Mucosa of rectum (tissue), 2 donors: ENCODE measurements around the gene H3-3A.

ENCODE experiments used
- H3K27ac ChIP-seq, 2 donors: one replicate each; pipeline ENCODE4 v1.7.0; 2013; ENCODE audit warnings: inconsistent platforms in 2 of 2, low read depth in 2 of 2, low read length in 2 of 2
- H3K27me3 ChIP-seq, 2 donors: one replicate each; pipeline ENCODE4 v1.7.0; 2013; ENCODE audit warnings: low read length in 2 of 2; ENCODE audit not compliant: control insufficient read depth in 2 of 2, insufficient read depth in 2 of 2
- H3K36me3 ChIP-seq, 2 donors: one replicate each; pipeline ENCODE4 v1.7.0; 2013; ENCODE audit warnings: low read length in 2 of 2; ENCODE audit not compliant: control insufficient read depth in 2 of 2, insufficient read depth in 2 of 2
- H3K4me1 ChIP-seq, 2 donors: one replicate each; pipeline ENCODE4 v1.7.0; 2013; ENCODE audit warnings: low read length in 2 of 2, mild to moderate bottlenecking in 1 of 2; ENCODE audit not compliant: control insufficient read depth in 2 of 2, insufficient read depth in 2 of 2
- H3K4me3 ChIP-seq, 2 donors: one replicate each; pipeline ENCODE4 v1.7.0; 2013; ENCODE audit warnings: low read length in 2 of 2
- H3K9ac ChIP-seq, 2 donors: one replicate each; pipeline ENCODE4 v1.7.0; 2013; ENCODE audit warnings: low read length in 2 of 2, low read depth in 1 of 2, mild to moderate bottlenecking in 1 of 2
- H3K9me3 ChIP-seq, 2 donors: one replicate each; pipeline ENCODE4 v1.7.0; 2013; ENCODE audit warnings: low read length in 2 of 2; ENCODE audit not compliant: control insufficient read depth in 2 of 2
- donor health status: healthy.
- donor health status: Normal muscosa, but diverticular disease.

The H3-3A gene

DNA sequence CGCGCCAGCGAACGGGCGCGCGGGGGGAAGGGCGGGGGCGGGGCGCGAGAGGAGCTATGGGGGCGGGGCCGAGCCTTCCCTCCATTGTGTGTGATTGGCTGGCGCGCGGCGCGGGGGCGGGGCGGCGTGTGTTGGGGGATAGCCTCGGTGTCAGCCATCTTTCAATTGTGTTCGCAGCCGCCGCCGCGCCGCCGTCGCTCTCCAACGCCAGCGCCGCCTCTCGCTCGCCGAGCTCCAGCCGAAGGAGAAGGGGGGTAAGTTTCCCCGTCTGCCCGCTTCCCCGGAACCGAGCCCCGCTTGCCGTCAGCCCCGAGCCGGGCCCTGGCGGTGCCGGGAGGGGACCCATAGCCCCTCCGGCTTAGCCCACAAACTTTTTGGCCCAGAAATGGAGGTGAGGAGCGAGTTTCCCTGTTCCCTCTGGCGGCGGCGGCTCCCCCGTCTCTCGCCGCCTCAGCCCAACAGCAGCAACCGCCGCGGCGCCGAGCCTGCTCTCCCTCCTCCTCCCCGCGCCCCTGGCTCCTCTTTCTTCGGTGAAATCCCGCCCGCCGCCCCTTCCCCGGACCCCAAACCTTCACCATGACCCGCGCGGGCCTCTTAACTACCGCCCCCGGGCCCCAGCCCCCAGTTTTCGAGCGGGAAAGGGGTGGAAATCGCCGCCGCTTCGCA lies at the start of gene H3-3A:
Gene H3-3A (plus strand): TSS at position 159 of the 666 bp plus-strand sequence. CDS start 1,636 bp downstream, outside the sequence.
- Histone ChIP-seq H3K4me3 (peak within 1 kb of the TSS; percentile 94), H3K36me3 (peaks cover 18 to 21% of the 10 kb centered on the region in 2 donors), H3K4me1 (peaks cover 16 to 36% of the 10 kb centered on the region in 2 donors), H3K9me3 (no peaks in the 10 kb centered on the region), H3K27me3 (no peaks in the 10 kb centered on the region), H3K27ac (peak within 1 kb of the TSS; percentile 99), H3K9ac (peak within 1 kb of the TSS; percentile 97 to 99)

- H3K9ac ChIP-seq = no peak overlapping the region
- H3K36me3 ChIP-seq = no peaks in the 10 kb centered on the region
- peaks cover 5 to 9% of the 10 kb centered on the region in 2 donors for H3K4me1 ChIP-seq
- no peaks in the 10 kb centered on the region for H3K9me3 ChIP-seq
- H3K27me3 ChIP-seq = no peaks in the 10 kb centered on the region
- H3K4me3 ChIP-seq = no peak overlapping the region
- no peak overlapping the region for H3K27ac ChIP-seq
These were observed 45.4 kb upstream of the H3-3A start for GRCh38 chr1:226017070-226017469.

GRCh38 chr1:226019572-226019971 lies 42.9 kb upstream of the H3-3A start:
- Histone ChIP-seq H3K4me1 (peaks cover 5 to 9% of the 10 kb centered on the region in 2 donors), H3K9me3 (no peaks in the 10 kb centered on the region), H3K9ac (no peak overlapping the region), H3K36me3 (no peaks in the 10 kb centered on the region), H3K4me3 (no peak overlapping the region), H3K27me3 (no peaks in the 10 kb centered on the region), H3K27ac (peak overlapping the region; percentile 13 to 62)

- H3K36me3 ChIP-seq = no peaks in the 10 kb centered on the region
- H3K9ac ChIP-seq = no peak overlapping the region
These were observed 41.1 kb upstream of the H3-3A start for GRCh38 chr1:226021401-226021800.

DNA sequence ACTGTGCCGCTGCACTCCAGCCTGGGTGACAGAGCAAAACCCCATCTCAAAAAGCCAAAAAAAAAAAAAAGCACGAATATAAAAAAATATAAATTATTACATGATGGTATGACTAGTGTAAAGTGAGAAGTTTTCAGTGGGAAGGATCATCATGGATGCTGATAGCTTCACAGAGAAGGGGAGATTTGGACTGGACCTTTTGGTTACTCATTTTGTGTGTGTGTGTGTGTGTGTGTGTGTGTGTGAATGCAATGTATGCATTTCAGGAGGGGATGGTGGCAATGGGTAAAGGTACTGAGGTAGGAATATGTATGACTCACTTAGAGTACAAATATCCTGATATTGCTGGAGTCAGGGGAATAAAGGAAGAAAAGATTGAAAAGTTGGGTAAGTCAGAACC lies 40.7 kb upstream of the H3-3A start:
- peaks cover 5 to 9% of the 10 kb centered on the region in 2 donors for H3K4me1 ChIP-seq
- H3K36me3 ChIP-seq = no peaks in the 10 kb centered on the region
- H3K4me3 ChIP-seq = no peak overlapping the region
- no peak overlapping the region for H3K9ac ChIP-seq
- H3K27me3 ChIP-seq = no peaks in the 10 kb centered on the region
- H3K27ac ChIP-seq = no peak overlapping the region
- no peaks in the 10 kb centered on the region for H3K9me3 ChIP-seq

More at GRCh38 chr1:226021401-226021800, 41.1 kb upstream of the H3-3A start:
- Histone ChIP-seq H3K27ac (no peak overlapping the region), H3K4me1 (peaks cover 5 to 9% of the 10 kb centered on the region in 2 donors), H3K9me3 (no peaks in the 10 kb centered on the region), H3K4me3 (no peak overlapping the region), H3K27me3 (no peaks in the 10 kb centered on the region)

DNA sequence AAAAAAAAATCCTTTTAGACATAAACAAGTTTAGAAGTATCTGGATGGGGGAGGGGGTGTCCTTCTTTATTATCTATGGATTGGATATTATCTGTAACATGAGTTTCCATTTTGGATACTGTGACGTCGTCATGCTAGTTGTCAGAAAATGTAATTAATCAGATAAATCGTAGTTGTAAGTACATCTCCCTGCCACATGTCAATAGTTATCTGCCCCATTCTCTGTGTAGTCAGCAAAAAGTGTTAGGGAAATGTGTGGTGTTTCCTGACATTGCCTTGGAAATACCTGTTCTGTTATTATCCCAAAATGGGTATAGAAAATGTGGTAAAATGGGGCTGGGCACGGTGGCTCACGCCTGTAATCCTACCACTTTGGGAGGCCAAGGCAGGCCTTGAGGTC lies 38.8 kb upstream of the H3-3A start:
- Histone ChIP-seq H3K27ac (no peak overlapping the region), H3K9me3 (no peaks in the 10 kb centered on the region), H3K27me3 (no peaks in the 10 kb centered on the region), H3K36me3 (no peaks in the 10 kb centered on the region), H3K9ac (no peak overlapping the region), H3K4me1 (peaks cover 19 to 25% of the 10 kb centered on the region in 2 donors), H3K4me3 (no peak overlapping the region)

- Histone ChIP-seq H3K27ac (no peak overlapping the region), H3K27me3 (no peaks in the 10 kb centered on the region), H3K4me1 (peaks cover 23 to 28% of the 10 kb centered on the region in 2 donors), H3K9ac (no peak overlapping the region), H3K36me3 (no peaks in the 10 kb centered on the region), H3K4me3 (no peak overlapping the region), H3K9me3 (no peaks in the 10 kb centered on the region)
These were observed 35.7 kb upstream of the H3-3A start for GRCh38 chr1:226026833-226027232.

- Histone ChIP-seq H3K4me3 (no peak overlapping the region), H3K9me3 (no peaks in the 10 kb centered on the region), H3K36me3 (no peaks in the 10 kb centered on the region), H3K27me3 (no peaks in the 10 kb centered on the region), H3K4me1 (peaks cover 23 to 28% of the 10 kb centered on the region in 2 donors), H3K9ac (no peak overlapping the region), H3K27ac (peak overlapping the region; percentile 87 to 90)
These were observed 34.8 kb upstream of the H3-3A start for GRCh38 chr1:226027538-226028217.

DNA sequence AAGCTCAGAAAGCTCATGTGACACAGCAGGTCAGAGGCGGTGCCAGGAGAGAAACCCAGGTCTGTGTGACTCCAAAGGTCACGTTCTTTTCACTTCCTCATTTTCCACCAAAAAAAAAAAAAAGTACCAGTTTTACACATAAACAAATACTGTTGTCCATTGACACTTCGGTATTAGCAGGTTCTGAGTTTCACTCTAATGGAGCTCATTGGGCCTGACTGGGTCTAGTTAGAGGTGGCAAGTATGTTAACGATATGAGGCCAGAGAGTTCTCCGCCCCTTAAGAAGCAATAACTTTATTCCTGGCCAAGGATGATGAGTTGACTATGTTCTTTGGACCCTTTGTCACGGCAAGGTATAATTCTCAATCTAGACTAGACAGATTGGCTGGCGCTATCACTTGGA lies 33.4 kb upstream of the H3-3A start:
- H3K36me3 ChIP-seq = no peaks in the 10 kb centered on the region
- H3K9me3 ChIP-seq = no peaks in the 10 kb centered on the region
- peak overlapping the region; percentile 87 to 90 for H3K27ac ChIP-seq
- H3K4me1 ChIP-seq = peaks cover 27 to 31% of the 10 kb centered on the region in 2 donors
- H3K9ac ChIP-seq = no peak overlapping the region
- peak overlapping the region in 1 of 2 donors; percentile 48 for H3K4me3 ChIP-seq
- no peaks in the 10 kb centered on the region for H3K27me3 ChIP-seq

DNA sequence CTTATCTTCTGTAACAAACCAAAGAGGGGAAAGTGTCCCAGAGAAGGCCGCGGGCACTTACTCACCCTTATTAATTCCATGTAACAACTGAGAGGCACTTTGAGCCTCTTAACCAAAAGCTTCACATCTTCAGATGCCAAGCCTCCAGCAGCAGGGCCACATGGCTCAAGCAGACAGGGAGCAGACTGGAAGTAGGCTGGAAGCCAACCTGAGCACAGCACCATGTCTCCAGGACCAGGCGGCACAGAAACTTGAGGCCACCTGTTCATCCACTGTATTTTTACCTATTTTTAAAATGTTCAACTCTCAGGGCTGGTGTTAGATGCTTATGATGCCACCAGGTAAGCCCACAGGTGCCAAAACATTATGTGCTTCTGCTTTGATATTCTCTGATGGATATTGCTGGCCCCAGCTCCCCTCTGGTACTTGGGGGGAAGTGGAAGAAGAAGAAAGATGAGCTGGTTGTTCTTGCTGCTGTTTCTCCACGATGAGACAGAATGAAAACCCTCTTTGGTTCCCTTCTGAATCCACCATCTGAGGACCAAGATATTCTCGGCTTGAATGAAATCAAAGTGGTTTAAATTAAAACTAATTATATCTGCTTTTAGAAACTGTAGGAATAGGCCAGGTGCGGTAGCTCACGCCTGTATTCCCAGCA lies 32.8 kb upstream of the H3-3A start:
- Histone ChIP-seq H3K27me3 (no peaks in the 10 kb centered on the region), H3K9me3 (no peaks in the 10 kb centered on the region), H3K4me3 (peak overlapping the region in 1 of 2 donors; percentile 48), H3K27ac (peak overlapping the region; percentile 87 to 90), H3K36me3 (no peaks in the 10 kb centered on the region), H3K4me1 (peaks cover 31 to 33% of the 10 kb centered on the region in 2 donors), H3K9ac (peak overlapping the region in 1 of 2 donors; percentile 14)
